HCT116 (cell line): Measurements from ENCODE around the gene WSCD1.

ENCODE experiments used
- CTCF ChIP-seq, 3 experiments: fragments of 200-600 bp in 1 of 3; sonication (generic) in 1 of 3; IDR thresholded peaks in 2 of 3; conservative IDR thresholded peaks in 1 of 3; 2 replicates each; pipeline ENCODE4 v1.5.1; 2012 to 2017; ENCODE audit warnings: low read depth in 2 of 3, low read length in 2 of 3, antibody characterized with exemption in 1 of 3, borderline replicate concordance in 1 of 3, control low read depth in 1 of 3, mild to moderate bottlenecking in 1 of 3, mixed read lengths in 1 of 3, mixed run types in 1 of 3, moderate library complexity in 1 of 3; ENCODE audit not compliant: insufficient read depth in 1 of 3
- ELF1 ChIP-seq: IDR thresholded peaks from 2 replicates; pipeline ENCODE4 v1.6.1; 2012; ENCODE audit warnings: low read depth, borderline replicate concordance
- EZH2 ChIP-seq: fragments of 200-600 bp; sonication (generic); IDR thresholded peaks from 2 replicates; pipeline ENCODE4 v1.6.1; 2017; ENCODE audit warnings: antibody characterized with exemption, mixed run types
- EZH2phosphoT487 ChIP-seq: fragments of 200-600 bp; IDR thresholded peaks from 2 replicates; pipeline ENCODE4 v1.6.1; 2018; ENCODE audit warnings: antibody characterized with exemption, borderline replicate concordance
- FOSL1 ChIP-seq: IDR thresholded peaks from 2 replicates; pipeline ENCODE4 v1.6.1; 2012; ENCODE audit warnings: low read depth
- POLR2A ChIP-seq: IDR thresholded peaks from 2 replicates; pipeline ENCODE4 v1.7.0; 2011; ENCODE audit warnings: borderline replicate concordance; ENCODE audit not compliant: insufficient read depth, insufficient read length; ENCODE audit errors: extremely low read depth
- TCF7L2 ChIP-seq: IDR thresholded peaks from 2 replicates; pipeline ENCODE4 v1.7.0; 2011; ENCODE audit warnings: borderline replicate concordance, inconsistent platforms; ENCODE audit not compliant: insufficient read depth, insufficient read length; ENCODE audit errors: extremely low read depth
- ZBTB33 ChIP-seq: IDR thresholded peaks from 2 replicates; pipeline ENCODE4 v1.6.1; 2011; ENCODE audit warnings: mild to moderate bottlenecking, low read length, moderate library complexity; ENCODE audit not compliant: insufficient replicate concordance; ENCODE audit errors: extremely low read depth
- ZNF274 ChIP-seq: fragments of 200-500 bp; sonication (Bioruptor generic); IDR thresholded peaks from 2 replicates; pipeline ENCODE4 v1.6.1; 2014; ENCODE audit warnings: mild to moderate bottlenecking, low read depth, low read length, inconsistent platforms

- TF ChIP-seq CTCF (IDR thresholded peaks at IDR 0.05 in 2 of 3, conservative IDR thresholded peaks at IDR 0.05 in 1 of 3; ENCODE audit: borderline replicate concordance in 1 of 3, insufficient read depth in 1 of 3, low read depth in 2 of 3, low read length in 2 of 3) (no peak), TCF7L2 (no peak), POLR2A (no peak), FOSL1 (no peak), ELF1 (no peak), EZH2 (no peak), ZNF274 (no peak), EZH2phosphoT487 (no peak), ZBTB33 (no peak)
Observed at GRCh38 chr17:6120351-6120750, 50.2 kb downstream of the WSCD1 start.
